ENCODE results near the gene PRKCI. TPM values are rescaled to one million over a fixed set of nuclear protein-coding genes. Genes with fewer than 3 reads are reported as not detected.

PRKCI gene
- total and polyA plus RNA-seq, 2 of the 4 experiments (the other 2 are of a cell fraction), result 28.7 to 53.4 TPM

DNA sequence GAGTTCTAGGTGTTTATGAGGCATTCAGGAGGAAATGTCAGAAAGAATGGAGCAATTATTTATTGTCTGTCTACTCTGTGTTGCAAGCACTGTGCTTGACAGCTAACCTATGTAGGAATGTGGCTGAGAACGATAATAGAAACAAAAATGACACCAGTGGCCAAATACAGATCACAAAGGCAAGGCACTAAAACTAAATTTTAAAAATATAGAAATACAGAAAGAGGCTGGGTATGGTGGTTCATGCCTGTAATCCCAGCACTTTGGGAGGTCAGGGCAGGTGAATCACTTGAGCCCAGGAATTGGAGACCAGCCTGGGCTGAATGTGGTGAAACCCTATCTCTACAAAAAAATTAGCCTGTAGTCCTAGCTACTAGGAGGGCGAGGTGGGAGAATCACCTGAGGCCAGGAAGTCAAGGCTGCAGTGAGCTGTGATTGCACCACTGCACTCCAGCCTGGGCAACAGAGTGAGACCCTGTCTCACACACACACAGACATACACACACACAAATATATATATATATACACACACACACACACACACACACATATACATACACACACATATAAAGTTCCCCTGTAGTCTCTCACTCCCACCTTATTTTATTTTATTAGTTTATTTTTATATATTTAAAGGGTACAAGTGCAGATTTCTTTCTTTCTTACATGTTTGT lies 6.0 kb downstream of the PRKCI start:
- ChIA-PET CTCF (no interaction called here), POLR2A (ENCODE audit: unreplicated experiment) (interaction anchor here (0.5 kb wide), 1 partner anchor 93 kb away, joined by 5 read pairs; no protein-coding TSS in a partner anchor)
- peak overlapping the region; percentile 54; the same call in 1 of the 2 replicates for H3K4ac ChIP-seq (ENCODE audit: low read depth, low read length)
- no peak for TF ChIP-seq NFE2L2 (IDR thresholded peaks at IDR 0.05; ENCODE audit: low read depth, low read length)
- TF ChIP-seq CEBPB (IDR thresholded peaks at IDR 0.05; ENCODE audit: low read depth, low read length), result peak; percentile 79
- H3K14ac ChIP-seq (replicated peaks; ENCODE audit: low read depth, low read length), result peak overlapping the region; percentile 92
- intact Hi-C loops (cut with micrococcal nuclease), result loop anchor here (5.0 kb wide), 1 partner anchor 44 kb away; no protein-coding TSS in a partner anchor
- H3K23ac ChIP-seq (ENCODE audit: low read depth, low read length), result peak overlapping the region; percentile 52; the same call in 1 of the 2 replicates
- H2BK20ac ChIP-seq (ENCODE audit: low read depth, low read length), result peak overlapping the region; percentile 43; the same call in 1 of the 2 replicates
- H3K9me3 ChIP-seq (ENCODE audit: control insufficient read depth, insufficient read depth, low read length), result no peaks in the 10 kb centered on the region
- peak overlapping the region; percentile 20; the same call in 1 of the 2 replicates for H2AK5ac ChIP-seq (ENCODE audit: low read depth, low read length)
- no peaks in the 10 kb centered on the region for H3K36me3 ChIP-seq (ENCODE audit: control insufficient read depth, insufficient read depth, low read length)
- ATAC-seq (ENCODE audit: low read depth) (peak; percentile 46), DNase-seq (peak; percentile 20)
- peak overlapping the region; percentile 61; the same call in 1 of the 2 replicates for H4K91ac ChIP-seq (ENCODE audit: insufficient read depth, low read depth, low read length)
- peaks cover 16 to 58% of the 10 kb centered on the region in 2 experiments; a peak in 3 of 4 replicates for H3K79me1 ChIP-seq (ENCODE audit: low read depth in 1 of 2, low read length in 2 of 2)
- no peak overlapping the region for H3K56ac ChIP-seq (ENCODE audit: extremely low read depth, insufficient read depth, low read length)
- no peak overlapping the region for H2AFZ ChIP-seq (replicated peaks; ENCODE audit: low read length, poor library complexity)
- H2BK120ac ChIP-seq (ENCODE audit: low read depth, low read length), result peak overlapping the region; percentile 64; the same call in 1 of the 2 replicates
- peak overlapping the region; percentile 17; the same call in 1 of the 2 replicates for H4K5ac ChIP-seq (ENCODE audit: low read depth, low read length)
- H3K18ac ChIP-seq (ENCODE audit: low read depth, low read length), result peak overlapping the region; percentile 87
- dilution Hi-C loops (cut with HindIII; ENCODE audit: low sequenced_read_pairs, unreplicated experiment), result no loop called here
- H4K20me1 ChIP-seq (ENCODE audit: insufficient read depth, low read length), result peaks cover 7% of the 10 kb centered on the region
- H3K27ac ChIP-seq (ENCODE audit: insufficient read depth, low read length), result peak overlapping the region; percentile 48; the same call in 1 of the 2 replicates
- peak overlapping the region; percentile 80 for H3K4me2 ChIP-seq (ENCODE audit: low read depth, low read length)
- H2AK9ac ChIP-seq (replicated peaks; ENCODE audit: low read depth, low read length, poor library complexity), result no peak overlapping the region
- BruUV-seq (replicated peaks), result no TSS peak
- peak overlapping the region; percentile 94 for H2BK5ac ChIP-seq (ENCODE audit: low read depth, low read length, poor library complexity, severe bottlenecking)
- peaks cover 13% of the 10 kb centered on the region for H3K9me1 ChIP-seq (ENCODE audit: insufficient read depth, low read length)
- no peak overlapping the region for H3K9ac ChIP-seq (ENCODE audit: low read depth, low read length)
- in situ Hi-C loops (cut with MboI; ENCODE audit: low sequenced_read_pairs), result no loop called here
- H3K4me3 ChIP-seq (ENCODE audit: insufficient read depth, low read depth, low read length), result no peak overlapping the region
- no CpG with 5 or more reads among the region's 2 CpGs for WGBS, 2 experiments (ENCODE audit: extremely low coverage in 2 of 2, insufficient read length in 1 of 2)
- no peaks in the 10 kb centered on the region for H3K27me3 ChIP-seq (ENCODE audit: control insufficient read depth, insufficient read depth, low read length)
- H4K8ac ChIP-seq (ENCODE audit: low read depth in 2 of 2, low read length in 2 of 2), result peak overlapping the region in 1 of 2 experiments; percentile 35; a peak in 2 of 4 replicates
- H3K4me1 ChIP-seq (ENCODE audit: control insufficient read depth, insufficient read depth, low read length), result peaks cover 32% of the 10 kb centered on the region
- peak overlapping the region; percentile 73; the same call in 1 of the 3 replicates for H2BK15ac ChIP-seq (ENCODE audit: low read depth, low read length)
